HCT116 (cell line): Measurements from ENCODE around the gene ZNF48. TPM values are rescaled to one million over a fixed set of nuclear protein-coding genes. Genes with fewer than 3 reads are reported as not detected.

Experiments
- ATAC-seq: fragments of 200-7000 bp; cut with Tn5 transposase; 2 replicates; pipeline ENCODE4 v1.9.1; 2020; ENCODE audit warnings: mild to moderate bottlenecking, moderate library complexity
- BruUV-seq: library from RNA; stranded (reverse); fragments of 400-500 nt; replicated peaks from 2 replicates; lab custom pipeline; 2021; lab: Mats Ljungman, UMichigan
- CTCF ChIA-PET: fragments of 300-600 bp; sonication (Branson Sonifier 250); formaldehyde crosslinking; loops from one replicate; lab custom pipeline; 2021; ENCODE audit warnings: antibody characterized with exemption; lab: Charles Lee
- POLR2A ChIA-PET: fragments of 300-600, 350-600 bp; sonication (Branson Sonifier 250); formaldehyde crosslinking; loops from one replicate; lab custom pipeline; 2021; ENCODE audit warnings: antibody characterized with exemption; lab: Charles Lee
- RAD21 ChIA-PET, 2 experiments: fragments of 300-600 bp; sonication (Branson Sonifier 250); formaldehyde crosslinking; loops; one replicate each; lab custom pipeline; 2023; ENCODE audit warnings: low total read pairs in 2 of 2; ENCODE audit not compliant: uncharacterized antibody in 2 of 2, unreplicated experiment in 2 of 2, low non-redundant PET in 1 of 2; lab: Charles Lee
- DNase-seq: peaks from one replicate; pipeline ENCODE4 v3.0.0-alpha.2; 2010; ENCODE audit warnings: low read depth, low spot score
- H2AFZ ChIP-seq: fragments of 200-600 bp; shearing (Covaris generic), sonication (generic); 2 replicates; pipeline ENCODE4 v1.6.1; 2017; ENCODE audit warnings: low read depth, mixed run types, mixed read lengths, antibody characterized with exemption, low read length; ENCODE audit not compliant: poor library complexity, severe bottlenecking
- H3K27ac ChIP-seq: 2 replicates; pipeline ENCODE4 v1.5.1; 2012; ENCODE audit warnings: low read depth, low read length
- H3K27me3 ChIP-seq: fragments of 200-600 bp; sonication (generic); 2 replicates; pipeline ENCODE4 v1.6.1; 2016; ENCODE audit warnings: mixed run types, low read length, mixed read lengths; ENCODE audit not compliant: insufficient read depth
- H3K36me3 ChIP-seq, 2 experiments: fragments of 200-500 bp in 1 of 2; fragments of 200-600 bp in 1 of 2; sonication (Bioruptor generic) in 1 of 2; sonication (generic) in 1 of 2; 2 replicates each; pipeline versions ENCODE4 v1.5.1 to v1.6.1; 2014 to 2016; ENCODE audit warnings: low read length in 2 of 2, inconsistent platforms in 1 of 2, mixed read lengths in 1 of 2, mixed run types in 1 of 2; ENCODE audit not compliant: insufficient read depth in 2 of 2, control insufficient read depth in 1 of 2
- H3K4me1 ChIP-seq, 2 experiments: fragments of 200-600 bp in 1 of 2; sonication (generic) in 1 of 2; 2 replicates each; pipeline versions ENCODE4 v1.5.1 to v1.6.1; 2012 to 2017; ENCODE audit warnings: low read length in 2 of 2, inconsistent platforms in 1 of 2, mild to moderate bottlenecking in 1 of 2, mixed read lengths in 1 of 2, mixed run types in 1 of 2, moderate library complexity in 1 of 2; ENCODE audit not compliant: insufficient read depth in 2 of 2, control insufficient read depth in 1 of 2
- H3K4me2 ChIP-seq: fragments of 200-600 bp; sonication (generic); 2 replicates; pipeline ENCODE4 v1.6.1; 2017; ENCODE audit warnings: mixed run types, low read length, mixed read lengths
- H3K4me3 ChIP-seq, 2 experiments: fragments of 200-600 bp in 1 of 2; sonication (generic) in 1 of 2; replicated peaks in 1 of 2; 2 replicates each; pipeline ENCODE4 v1.5.1; 2011 to 2016; ENCODE audit warnings: low read length in 2 of 2, control low read depth in 1 of 2, low read depth in 1 of 2, mild to moderate bottlenecking in 1 of 2, mixed read lengths in 1 of 2, mixed run types in 1 of 2
- H3K79me2 ChIP-seq: fragments of 200-600 bp; sonication (generic); 2 replicates; pipeline ENCODE4 v1.6.1; 2017; ENCODE audit warnings: mild to moderate bottlenecking, mixed run types, low read length, moderate library complexity, mixed read lengths; ENCODE audit not compliant: insufficient read depth
- H3K9ac ChIP-seq: fragments of 200-600 bp; sonication (generic); 2 replicates; pipeline ENCODE4 v1.6.1; 2016; ENCODE audit warnings: low read length, mixed read lengths
- H3K9me2 ChIP-seq: fragments of 200-600 bp; sonication (generic), shearing (Covaris generic); 2 replicates; pipeline ENCODE4 v1.6.1; 2017; ENCODE audit warnings: mixed run types, mild to moderate bottlenecking, moderate library complexity; ENCODE audit not compliant: insufficient read depth
- H3K9me3 ChIP-seq, 2 experiments: fragments of 200-500 bp in 1 of 2; fragments of 200-600 bp in 1 of 2; sonication (Bioruptor generic) in 1 of 2; sonication (generic) in 1 of 2; 2 replicates each; pipeline ENCODE4 v1.6.1; 2014 to 2017; ENCODE audit warnings: low read length in 2 of 2, mixed read lengths in 2 of 2, inconsistent platforms in 1 of 2, low read depth in 1 of 2, mild to moderate bottlenecking in 1 of 2, mixed run types in 1 of 2, moderate library complexity in 1 of 2; ENCODE audit not compliant: control insufficient read depth in 1 of 2, insufficient read depth in 1 of 2
- H4K20me1 ChIP-seq: fragments of 200-600 bp; sonication (generic), shearing (Covaris generic); 2 replicates; pipeline ENCODE4 v1.6.1; 2017; ENCODE audit warnings: mixed run types, mild to moderate bottlenecking, moderate library complexity; ENCODE audit not compliant: insufficient read depth
- CBX3 ChIP-seq: IDR thresholded peaks from 2 replicates; pipeline ENCODE4 v1.6.1; 2012; ENCODE audit warnings: low read depth
- CEBPB ChIP-seq: IDR thresholded peaks from 2 replicates; pipeline ENCODE4 v1.6.1; 2012; ENCODE audit warnings: low read depth
- EGR1 ChIP-seq: IDR thresholded peaks from 2 replicates; pipeline ENCODE4 v1.6.1; 2012; ENCODE audit warnings: low read depth
- ELF1 ChIP-seq: IDR thresholded peaks from 2 replicates; pipeline ENCODE4 v1.6.1; 2012; ENCODE audit warnings: low read depth, borderline replicate concordance
- EZH2phosphoT487 ChIP-seq: fragments of 200-600 bp; IDR thresholded peaks from 2 replicates; pipeline ENCODE4 v1.6.1; 2018; ENCODE audit warnings: antibody characterized with exemption, borderline replicate concordance
- FOSL1 ChIP-seq: IDR thresholded peaks from 2 replicates; pipeline ENCODE4 v1.6.1; 2012; ENCODE audit warnings: low read depth
- JUND ChIP-seq: IDR thresholded peaks from 2 replicates; pipeline ENCODE4 v1.6.1; 2012
- POLR2A ChIP-seq: IDR thresholded peaks from 2 replicates; pipeline ENCODE4 v1.7.0; 2011; ENCODE audit warnings: borderline replicate concordance; ENCODE audit not compliant: insufficient read depth, insufficient read length; ENCODE audit errors: extremely low read depth
- POLR2AphosphoS5 ChIP-seq: IDR thresholded peaks from 2 replicates; pipeline ENCODE4 v1.6.1; 2011; ENCODE audit warnings: mild to moderate bottlenecking, low read depth, low read length, moderate library complexity
- RAD21 ChIP-seq: IDR thresholded peaks from 2 replicates; pipeline ENCODE4 v1.6.1; 2012; ENCODE audit warnings: low read depth, mild to moderate bottlenecking
- SIN3A ChIP-seq: IDR thresholded peaks from 2 replicates; pipeline ENCODE4 v1.6.1; 2012; ENCODE audit warnings: low read depth
- SP1 ChIP-seq: IDR thresholded peaks from 2 replicates; pipeline ENCODE4 v1.6.1; 2012; ENCODE audit warnings: low read depth
- SRF ChIP-seq: IDR thresholded peaks from 2 replicates; pipeline ENCODE4 v1.6.1; 2012; ENCODE audit warnings: low read depth
- TCF7L2 ChIP-seq: IDR thresholded peaks from 2 replicates; pipeline ENCODE4 v1.7.0; 2011; ENCODE audit warnings: borderline replicate concordance, inconsistent platforms; ENCODE audit not compliant: insufficient read depth, insufficient read length; ENCODE audit errors: extremely low read depth
- YY1 ChIP-seq: IDR thresholded peaks from 2 replicates; pipeline ENCODE4 v1.6.1; 2011; ENCODE audit warnings: low read length, low read depth, moderate library complexity, mild to moderate bottlenecking; ENCODE audit not compliant: insufficient replicate concordance; ENCODE audit errors: extremely low read depth
- ZFX ChIP-seq: fragments of 450-650 bp; IDR thresholded peaks from 2 replicates; pipeline ENCODE4 v1.6.1; 2017
- ZNF274 ChIP-seq: fragments of 200-500 bp; sonication (Bioruptor generic); IDR thresholded peaks from 2 replicates; pipeline ENCODE4 v1.6.1; 2014; ENCODE audit warnings: mild to moderate bottlenecking, low read depth, low read length, inconsistent platforms
- intact Hi-C: fragments of 100-400 bp; cut with micrococcal nuclease; formaldehyde crosslinking; loops from 2 replicates; pipeline ENCODE4 v1.10.0; 2022
- total RNA-seq: library from RNA; stranded (reverse); gene quantifications from one replicate; pipeline ENCODE4 v1.2.1, GENCODE V29; 2021; ENCODE audit not compliant: unreplicated experiment
- TF ChIP-seq, protein P1 (sequence below): IDR thresholded peaks from 2 replicates; pipeline ENCODE4 v1.6.1; 2012
- TF ChIP-seq, protein P2 (sequence below): IDR thresholded peaks from 2 replicates; pipeline ENCODE4 v1.6.1; 2011; ENCODE audit warnings: mild to moderate bottlenecking, low read length, moderate library complexity; ENCODE audit not compliant: insufficient replicate concordance; ENCODE audit errors: extremely low read depth
- TF ChIP-seq, protein P3 (sequence below): IDR thresholded peaks from 2 replicates; pipeline ENCODE4 v1.6.1; 2012; ENCODE audit warnings: low read depth
- TF ChIP-seq, protein P4 (sequence below): IDR thresholded peaks from 2 replicates; pipeline ENCODE4 v1.6.1; 2012

The ZNF48 gene
- total RNA-seq, 1 experiment from 2014 or later = 17.9 TPM

DNA sequence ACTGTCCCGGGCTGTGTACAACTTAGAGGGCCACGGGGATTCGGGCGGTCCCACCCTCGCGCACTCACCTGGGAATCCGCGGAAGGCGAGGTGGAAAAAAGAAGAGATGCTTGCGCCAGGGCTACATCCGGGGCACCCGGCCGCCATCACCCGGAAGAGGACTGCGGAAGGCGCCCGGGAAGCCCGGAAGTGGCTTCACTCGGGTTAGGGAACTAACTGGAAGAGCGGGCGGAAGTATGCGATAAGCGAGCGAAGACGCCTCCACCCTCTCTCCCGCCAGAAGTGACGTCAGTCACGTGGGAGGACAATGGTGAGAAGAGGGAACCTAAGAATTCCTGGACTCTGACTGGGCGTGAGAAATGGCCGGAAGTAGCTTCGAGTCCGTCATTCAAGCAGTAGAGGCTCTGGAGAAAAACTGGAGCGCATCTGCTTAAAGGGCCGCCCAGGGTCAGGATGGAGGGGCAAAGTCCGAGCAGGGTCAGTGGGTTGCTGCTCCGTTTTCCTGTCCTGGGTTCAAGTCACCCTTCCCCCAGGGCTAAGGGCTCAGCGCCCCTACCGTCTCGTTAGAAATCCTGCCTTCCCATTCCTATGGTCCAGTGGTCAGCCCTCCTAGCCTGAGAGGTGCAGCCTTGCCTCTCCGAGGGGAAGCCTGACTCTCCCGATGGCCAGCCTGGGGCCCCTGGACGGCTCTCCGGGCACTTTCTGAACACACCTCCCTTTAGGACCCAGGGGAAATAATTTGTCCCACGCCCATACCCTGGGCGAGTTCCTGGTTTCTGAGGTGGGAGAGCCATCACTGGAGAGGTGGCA lies 39.9 kb upstream of the ZNF48 start, which contains the start of gene CD2BP2:
Gene CD2BP2 (minus strand): TSS at position 165 of the 810 bp plus-strand sequence. CDS start 627 bp downstream, outside the sequence.
- Histone ChIP-seq H3K4me3 (peak within 1 kb of the TSS; percentile 86 to 92), H2AFZ (no peak within 1 kb of the TSS), H3K79me2 (peaks cover 42% of the 10 kb centered on the region), H3K27ac (peak within 1 kb of the TSS; percentile 92), H4K20me1 (no peaks in the 10 kb centered on the region), H3K27me3 (no peaks in the 10 kb centered on the region), H3K9ac (peak within 1 kb of the TSS; percentile 99), H3K9me2 (no peaks in the 10 kb centered on the region), H3K4me1 (peaks cover 39 to 54% of the 10 kb centered on the region in 2 experiments), H3K9me3 (no peaks in the 10 kb centered on the region), H3K36me3 (peaks cover 14 to 57% of the 10 kb centered on the region in 2 experiments), H3K4me2 (peak within 1 kb of the TSS; percentile 74)
- ATAC-seq (peak; percentile 81), DNase-seq (peak; percentile 99)
- ChIA-PET POLR2A (interaction anchor here (2.5 kb wide), 1 partner anchor 15 kb away, joined by 15 read pairs; the partner anchor contains the start of gene TBC1D10B), CTCF (interaction anchor here (0.6 to 2.0 kb wide), 4 partner anchors 9 to 243 kb away, joined by 3 to 10 read pairs (median 6); partner anchors contain the start of gene TBC1D10B), RAD21 (interaction anchor here (1.0 to 1.2 kb wide), 2 partner anchors 40 to 74 kb away, joined by 3 to 4 read pairs; partner anchors contain the start of genes DCTPP1 (in 1 of the 2) and ZNF48 (in 1 of the 2))
- intact Hi-C loops = loop anchor here (1.0 kb wide), 1 partner anchor 40 kb away; the partner anchor contains the start of gene ZNF48
- BruUV-seq = TSS peak; percentile 93
- TF ChIP-seq SIN3A (peak; percentile 33; the same call in 1 of the 2 replicates), ZNF274 (no peak), ELF1 (peak; percentile 99), RAD21 (no peak; the same call in 1 of the 2 replicates), POLR2A (peak; percentile 36), YY1 (peak; percentile 85), EZH2phosphoT487 (no peak), SRF (no peak), CBX3 (no peak), CEBPB (no peak), FOSL1 (peak; percentile 77), SP1 (peak; percentile 57), EGR1 (peak; percentile 92), TCF7L2 (no peak), ZFX (no peak), JUND (peak; percentile 13; the same call in 1 of the 2 replicates), POLR2AphosphoS5 (peak; percentile 78)
- TF ChIP-seq, protein P1, sequence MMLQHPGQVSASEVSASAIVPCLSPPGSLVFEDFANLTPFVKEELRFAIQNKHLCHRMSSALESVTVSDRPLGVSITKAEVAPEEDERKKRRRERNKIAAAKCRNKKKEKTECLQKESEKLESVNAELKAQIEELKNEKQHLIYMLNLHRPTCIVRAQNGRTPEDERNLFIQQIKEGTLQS = no peak
- TF ChIP-seq, protein P2, sequence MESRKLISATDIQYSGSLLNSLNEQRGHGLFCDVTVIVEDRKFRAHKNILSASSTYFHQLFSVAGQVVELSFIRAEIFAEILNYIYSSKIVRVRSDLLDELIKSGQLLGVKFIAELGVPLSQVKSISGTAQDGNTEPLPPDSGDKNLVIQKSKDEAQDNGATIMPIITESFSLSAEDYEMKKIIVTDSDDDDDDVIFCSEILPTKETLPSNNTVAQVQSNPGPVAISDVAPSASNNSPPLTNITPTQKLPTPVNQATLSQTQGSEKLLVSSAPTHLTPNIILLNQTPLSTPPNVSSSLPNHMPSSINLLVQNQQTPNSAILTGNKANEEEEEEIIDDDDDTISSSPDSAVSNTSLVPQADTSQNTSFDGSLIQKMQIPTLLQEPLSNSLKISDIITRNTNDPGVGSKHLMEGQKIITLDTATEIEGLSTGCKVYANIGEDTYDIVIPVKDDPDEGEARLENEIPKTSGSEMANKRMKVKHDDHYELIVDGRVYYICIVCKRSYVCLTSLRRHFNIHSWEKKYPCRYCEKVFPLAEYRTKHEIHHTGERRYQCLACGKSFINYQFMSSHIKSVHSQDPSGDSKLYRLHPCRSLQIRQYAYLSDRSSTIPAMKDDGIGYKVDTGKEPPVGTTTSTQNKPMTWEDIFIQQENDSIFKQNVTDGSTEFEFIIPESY = no peak
- TF ChIP-seq, protein P3, sequence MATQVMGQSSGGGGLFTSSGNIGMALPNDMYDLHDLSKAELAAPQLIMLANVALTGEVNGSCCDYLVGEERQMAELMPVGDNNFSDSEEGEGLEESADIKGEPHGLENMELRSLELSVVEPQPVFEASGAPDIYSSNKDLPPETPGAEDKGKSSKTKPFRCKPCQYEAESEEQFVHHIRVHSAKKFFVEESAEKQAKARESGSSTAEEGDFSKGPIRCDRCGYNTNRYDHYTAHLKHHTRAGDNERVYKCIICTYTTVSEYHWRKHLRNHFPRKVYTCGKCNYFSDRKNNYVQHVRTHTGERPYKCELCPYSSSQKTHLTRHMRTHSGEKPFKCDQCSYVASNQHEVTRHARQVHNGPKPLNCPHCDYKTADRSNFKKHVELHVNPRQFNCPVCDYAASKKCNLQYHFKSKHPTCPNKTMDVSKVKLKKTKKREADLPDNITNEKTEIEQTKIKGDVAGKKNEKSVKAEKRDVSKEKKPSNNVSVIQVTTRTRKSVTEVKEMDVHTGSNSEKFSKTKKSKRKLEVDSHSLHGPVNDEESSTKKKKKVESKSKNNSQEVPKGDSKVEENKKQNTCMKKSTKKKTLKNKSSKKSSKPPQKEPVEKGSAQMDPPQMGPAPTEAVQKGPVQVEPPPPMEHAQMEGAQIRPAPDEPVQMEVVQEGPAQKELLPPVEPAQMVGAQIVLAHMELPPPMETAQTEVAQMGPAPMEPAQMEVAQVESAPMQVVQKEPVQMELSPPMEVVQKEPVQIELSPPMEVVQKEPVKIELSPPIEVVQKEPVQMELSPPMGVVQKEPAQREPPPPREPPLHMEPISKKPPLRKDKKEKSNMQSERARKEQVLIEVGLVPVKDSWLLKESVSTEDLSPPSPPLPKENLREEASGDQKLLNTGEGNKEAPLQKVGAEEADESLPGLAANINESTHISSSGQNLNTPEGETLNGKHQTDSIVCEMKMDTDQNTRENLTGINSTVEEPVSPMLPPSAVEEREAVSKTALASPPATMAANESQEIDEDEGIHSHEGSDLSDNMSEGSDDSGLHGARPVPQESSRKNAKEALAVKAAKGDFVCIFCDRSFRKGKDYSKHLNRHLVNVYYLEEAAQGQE = no peak
- TF ChIP-seq, protein P4, sequence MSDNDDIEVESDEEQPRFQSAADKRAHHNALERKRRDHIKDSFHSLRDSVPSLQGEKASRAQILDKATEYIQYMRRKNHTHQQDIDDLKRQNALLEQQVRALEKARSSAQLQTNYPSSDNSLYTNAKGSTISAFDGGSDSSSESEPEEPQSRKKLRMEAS = peak; percentile 92
